H9 (cell line): ENCODE data around the gene FANCG. TPM values are rescaled to one million over a fixed set of nuclear protein-coding genes. Genes with fewer than 3 reads are reported as not detected.

ENCODE experiments used
- DNase-seq: peaks from one replicate; pipeline ENCODE4 v3.0.0-alpha.2; 2017
- H2AFZ ChIP-seq: one replicate; pipeline ENCODE4 v1.6.1; 2013; ENCODE audit warnings: mild to moderate bottlenecking, low read length, control low read depth, moderate library complexity
- H2AK5ac ChIP-seq: 2 replicates; pipeline ENCODE4 v1.6.1; 2013; ENCODE audit warnings: low read length, control low read depth, mixed read lengths; ENCODE audit not compliant: insufficient read length
- H2BK120ac ChIP-seq: one replicate; pipeline ENCODE4 v1.6.1; 2013; ENCODE audit warnings: low read depth, mild to moderate bottlenecking, low read length, control low read depth, inconsistent platforms; ENCODE audit not compliant: poor library complexity, severe bottlenecking
- H2BK12ac ChIP-seq: 2 replicates; pipeline ENCODE4 v1.6.1; 2013; ENCODE audit warnings: low read length, control low read depth, mixed read lengths, low read depth; ENCODE audit not compliant: insufficient read length
- H2BK15ac ChIP-seq: 2 replicates; pipeline ENCODE4 v1.6.1; 2013; ENCODE audit warnings: low read depth, low read length, control low read depth
- H2BK20ac ChIP-seq: one replicate; pipeline ENCODE4 v1.6.1; 2013; ENCODE audit warnings: low read depth, mild to moderate bottlenecking, low read length, control low read depth, inconsistent platforms; ENCODE audit not compliant: poor library complexity, severe bottlenecking
- H2BK5ac ChIP-seq: 2 replicates; pipeline ENCODE4 v1.6.1; 2013; ENCODE audit warnings: low read length, control low read depth, mixed read lengths; ENCODE audit not compliant: insufficient read length
- H3K14ac ChIP-seq: 2 replicates; pipeline ENCODE4 v1.6.1; 2013; ENCODE audit warnings: low read length, control low read depth; ENCODE audit not compliant: insufficient read depth
- H3K18ac ChIP-seq: 2 replicates; pipeline ENCODE4 v1.6.1; 2013; ENCODE audit warnings: low read depth, mild to moderate bottlenecking, mixed read lengths, low read length, control low read depth; ENCODE audit not compliant: insufficient read length
- H3K23ac ChIP-seq: 2 replicates; pipeline ENCODE4 v1.6.1; 2013; ENCODE audit warnings: low read length, control low read depth, mixed read lengths, low read depth; ENCODE audit not compliant: insufficient read length
- H3K23me2 ChIP-seq: 2 replicates; pipeline ENCODE4 v1.6.1; 2013; ENCODE audit warnings: low read depth, mild to moderate bottlenecking, mixed read lengths, low read length, control low read depth; ENCODE audit not compliant: insufficient read length, poor library complexity, severe bottlenecking
- H3K27ac ChIP-seq: 2 replicates; pipeline ENCODE4 v1.5.1; 2013; ENCODE audit warnings: low read length, control low read depth, mixed read lengths, low read depth; ENCODE audit not compliant: insufficient read length
- H3K27me3 ChIP-seq: 2 replicates; pipeline ENCODE4 v1.6.1; 2013; ENCODE audit warnings: low read length, control low read depth, inconsistent platforms; ENCODE audit not compliant: insufficient read depth
- H3K4ac ChIP-seq: 2 replicates; pipeline ENCODE4 v1.6.1; 2013; ENCODE audit warnings: low read depth, mild to moderate bottlenecking, control low read depth, inconsistent platforms, low read length, moderate library complexity
- H3K4me1 ChIP-seq: 2 replicates; pipeline ENCODE4 v1.6.1; 2013; ENCODE audit warnings: low read length, control low read depth, inconsistent platforms; ENCODE audit not compliant: insufficient read depth
- H3K4me2 ChIP-seq: 2 replicates; pipeline ENCODE4 v1.6.1; 2013; ENCODE audit warnings: low read length, control low read depth, mixed read lengths; ENCODE audit not compliant: insufficient read length, insufficient read depth
- H3K56ac ChIP-seq: 2 replicates; pipeline ENCODE4 v1.6.1; 2013; ENCODE audit warnings: low read depth, mild to moderate bottlenecking, mixed read lengths, low read length, control low read depth; ENCODE audit not compliant: insufficient read length
- H3K79me1 ChIP-seq: 2 replicates; pipeline ENCODE4 v1.6.1; 2013; ENCODE audit warnings: low read depth, mild to moderate bottlenecking, moderate library complexity, low read length, control low read depth, inconsistent platforms; ENCODE audit not compliant: insufficient read depth, poor library complexity, severe bottlenecking
- H3K79me2 ChIP-seq: 2 replicates; pipeline ENCODE4 v1.6.1; 2013; ENCODE audit warnings: low read length, control low read depth, inconsistent platforms; ENCODE audit not compliant: insufficient read depth
- H3K9ac ChIP-seq: 2 replicates; pipeline ENCODE4 v1.6.1; 2013; ENCODE audit warnings: low read length, control low read depth, mixed read lengths; ENCODE audit not compliant: insufficient read length; ENCODE audit errors: extremely low read depth
- H3K9me3 ChIP-seq: one replicate; pipeline ENCODE4 v1.6.1; 2013; ENCODE audit warnings: low read depth, low read length, inconsistent platforms; ENCODE audit not compliant: control insufficient read depth
- H3T11ph ChIP-seq: one replicate; pipeline ENCODE4 v1.6.1; 2013; ENCODE audit warnings: mild to moderate bottlenecking, low read length, control low read depth, inconsistent platforms
- H4K20me1 ChIP-seq: one replicate; pipeline ENCODE4 v1.6.1; 2013; ENCODE audit not compliant: control insufficient read depth, insufficient read length, insufficient read depth
- H4K5ac ChIP-seq: 2 replicates; pipeline ENCODE4 v1.6.1; 2013; ENCODE audit warnings: low read depth, mild to moderate bottlenecking, mixed read lengths, low read length, control low read depth; ENCODE audit not compliant: insufficient read length
- H4K8ac ChIP-seq: replicated peaks from 2 replicates; pipeline ENCODE4 v1.6.1; 2013; ENCODE audit warnings: low read length, control low read depth, mixed read lengths, low read depth; ENCODE audit not compliant: insufficient read length
- H4K91ac ChIP-seq: 2 replicates; pipeline ENCODE4 v1.6.1; 2013; ENCODE audit warnings: low read depth, mild to moderate bottlenecking, moderate library complexity, mixed read lengths, low read length, control low read depth; ENCODE audit not compliant: insufficient read length
- H3K27ac Mint-ChIP-seq, 3 experiments: 2 replicates in 2 of 3; 3 replicates in 1 of 3; pipeline ENCODE4 v1.8.0; 2020 to 2021; ENCODE audit warnings: mixed read lengths in 3 of 3, mild to moderate bottlenecking in 1 of 3, moderate library complexity in 1 of 3
- H3K27me3 Mint-ChIP-seq: 2 replicates; pipeline ENCODE4 v1.8.0; 2021; ENCODE audit warnings: low read depth, mild to moderate bottlenecking, moderate library complexity, mixed read lengths
- H3K36me3 Mint-ChIP-seq, 3 experiments: 2 replicates in 2 of 3; 3 replicates in 1 of 3; pipeline ENCODE4 v1.8.0; 2020 to 2021; ENCODE audit warnings: low read depth in 3 of 3, mixed read lengths in 3 of 3; ENCODE audit not compliant: insufficient read depth in 1 of 3
- H3K4me1 Mint-ChIP-seq, 2 experiments: 2 replicates each; pipeline ENCODE4 v1.8.0; 2020; ENCODE audit warnings: mixed read lengths in 2 of 2
- H3K4me3 Mint-ChIP-seq, 2 experiments: 2 replicates in 1 of 2; 3 replicates in 1 of 2; pipeline ENCODE4 v1.8.0; 2020 to 2021; ENCODE audit warnings: mild to moderate bottlenecking in 2 of 2, mixed read lengths in 2 of 2, moderate library complexity in 1 of 2
- H3K9me3 Mint-ChIP-seq, 2 experiments: 2 replicates in 1 of 2; 3 replicates in 1 of 2; pipeline ENCODE4 v1.8.0; 2020; ENCODE audit warnings: mild to moderate bottlenecking in 2 of 2, mixed read lengths in 2 of 2, moderate library complexity in 1 of 2
- CTCF ChIP-seq: fragments of 200-600 bp; sonication (generic); conservative IDR thresholded peaks from 3 replicates; pipeline ENCODE4 v1.8.0; 2021; ENCODE audit warnings: antibody characterized with exemption, mild to moderate bottlenecking
- WGBS: extraction: QIAGEN DNeasy Blood & Tissue Kit; methylation state at CpG from one replicate; pipeline ENCODE4 v1.1.7; 2013; ENCODE audit warnings: missing lambda C conversion rate, low lambda C conversion rate, mixed read lengths; ENCODE audit not compliant: insufficient read length; ENCODE audit errors: extremely low coverage; 5-methylcytosine and 5-hydroxymethylcytosine counted together
- total RNA-seq: library from RNA; stranded (reverse); gene quantifications from 2 replicates; pipeline ENCODE4 v1.2.1, GENCODE V29; 2021

The FANCG gene
- total RNA-seq, 1 experiment from 2014 or later, result 86.9 TPM

GRCh38 chr9:35108461-35108860 lies 28.7 kb upstream of the FANCG start:
- Mint-ChIP-seq H3K4me1 (peaks cover 21 to 28% of the 10 kb centered on the region in 2 experiments), H3K27ac (no peak overlapping the region), H3K4me3 (no peak overlapping the region; a peak in 1 of 5 replicates), H3K36me3 (peaks cover 2 to 18% (median 12%) of the 10 kb centered on the region in 3 experiments; a peak in 5 of 7 replicates), H3K27me3 (no peaks in the 10 kb centered on the region), H3K9me3 (no peaks in the 10 kb centered on the region)
- TF ChIP-seq CTCF, result no peak
- Histone ChIP-seq H2BK12ac (no peak overlapping the region), H3K23ac (no peak overlapping the region), H3K14ac (no peak overlapping the region), H2BK5ac (no peak overlapping the region), H3K18ac (no peak overlapping the region), H3K4me2 (no peak overlapping the region), H4K20me1 (no peaks in the 10 kb centered on the region), H4K5ac (no peak overlapping the region), H2AK5ac (no peak overlapping the region), H2AFZ (no peak overlapping the region), H3K4ac (no peak overlapping the region), H3K79me2 (no peaks in the 10 kb centered on the region), H3T11ph (no peak overlapping the region), H3K9me3 (no peaks in the 10 kb centered on the region), H2BK20ac (no peak overlapping the region), H3K4me1 (no peaks in the 10 kb centered on the region), H2BK120ac (no peak overlapping the region), H3K27me3 (no peaks in the 10 kb centered on the region), H3K56ac (no peak overlapping the region), H4K91ac (no peak overlapping the region), H3K79me1 (no peaks in the 10 kb centered on the region), H4K8ac (no peak overlapping the region), H3K9ac (no peak overlapping the region), H3K27ac (no peak overlapping the region), H3K23me2 (peaks cover 7% of the 10 kb centered on the region), H2BK15ac (no peak overlapping the region)
- DNase-seq, result no peak
- WGBS, result no CpG with 5 or more reads among the region's 6 CpGs
